GM21619 (cell line): ENCODE measurements around the gene TM6SF1.
A peak's percentile ranks its signal among the peaks of the same experiment; 100 is the strongest.
"Not testable (repeated sequence)": the region's sequence is repeated elsewhere in the genome, so short reads cannot be mapped to it uniquely, and the experiment has no call there.

ENCODE experiments used
- ATAC-seq: cut with Tn5 transposase; IDR thresholded peaks from one replicate; pipeline ENCODE4 v1.9.1; 2021; ENCODE audit not compliant: unreplicated experiment

TM6SF1 gene

GRCh38 chr15:83087576-83087975 lies 19.9 kb upstream of the TM6SF1 start:
- ATAC-seq: no peak

- no peak for ATAC-seq
Observed at GRCh38 chr15:83088876-83089275, 18.6 kb upstream of the TM6SF1 start.

- ATAC-seq: no peak
Observed at GRCh38 chr15:83090465-83090864, 17.0 kb upstream of the TM6SF1 start.

- not testable (repeated sequence) for ATAC-seq
Observed at GRCh38 chr15:83091965-83092308, 15.5 kb upstream of the TM6SF1 start.

- peak; percentile 84 for ATAC-seq
Observed at GRCh38 chr15:83092309-83092976, 15.0 kb upstream of the TM6SF1 start.

GRCh38 chr15:83094583-83094982 lies 12.9 kb upstream of the TM6SF1 start:
- ATAC-seq: no peak

GRCh38 chr15:83098079-83098478 lies 9.4 kb upstream of the TM6SF1 start:
- ATAC-seq: no peak

- ATAC-seq: no peak
Observed at GRCh38 chr15:83099290-83099689, 8.2 kb upstream of the TM6SF1 start.

- ATAC-seq: no peak
Observed at GRCh38 chr15:83100097-83100646, 7.3 kb upstream of the TM6SF1 start.

GRCh38 chr15:83102346-83102745 lies 5.1 kb upstream of the TM6SF1 start:
- no peak for ATAC-seq

GRCh38 chr15:83104141-83104540 lies 3.3 kb upstream of the TM6SF1 start:
- ATAC-seq: no peak

- ATAC-seq: no peak
Observed at GRCh38 chr15:83105440-83105839, 2.0 kb upstream of the TM6SF1 start.

GRCh38 chr15:83107841-83108181 lies 366 bp downstream of the TM6SF1 start:
- ATAC-seq: no peak

- ATAC-seq: peak; percentile 73
Observed at GRCh38 chr15:83108266-83109219, 1.1 kb downstream of the TM6SF1 start.

- ATAC-seq: no peak
Observed at GRCh38 chr15:83109532-83109931, 2.1 kb downstream of the TM6SF1 start.

- no peak for ATAC-seq
Observed at GRCh38 chr15:83110381-83110780, 2.9 kb downstream of the TM6SF1 start.

- no peak for ATAC-seq
Observed at GRCh38 chr15:83111149-83111548, 3.7 kb downstream of the TM6SF1 start.

GRCh38 chr15:83112233-83112955 lies 4.9 kb downstream of the TM6SF1 start:
- ATAC-seq: no peak

GRCh38 chr15:83112956-83113299 lies 5.5 kb downstream of the TM6SF1 start:
- ATAC-seq: no peak

GRCh38 chr15:83113881-83114674 lies 6.6 kb downstream of the TM6SF1 start:
- no peak for ATAC-seq

- no peak for ATAC-seq
Observed at GRCh38 chr15:83114856-83115255, 7.4 kb downstream of the TM6SF1 start.
